Testis (tissue), 3 donors: ENCODE data around the gene FCHSD2. TPM values are rescaled to one million over a fixed set of nuclear protein-coding genes. Genes with fewer than 3 reads are reported as not detected.

Source experiments
- DNase-seq: peaks from one replicate; pipeline ENCODE4 v3.0.0-alpha.2; 2019
- H3K27ac ChIP-seq, 2 donors: fragments of 200-600 bp; sonication (generic); one replicate each; pipeline ENCODE4 v1.5.1; 2019
- H3K27me3 ChIP-seq: fragments of 200-600 bp; sonication (generic); one replicate; pipeline ENCODE4 v1.5.1; 2019
- H3K36me3 ChIP-seq: fragments of 200-600 bp; sonication (generic); one replicate; pipeline ENCODE4 v1.5.1; 2017; ENCODE audit warnings: low read depth; ENCODE audit errors: missing control alignments
- H3K4me1 ChIP-seq: fragments of 200-600 bp; sonication (generic); one replicate; pipeline ENCODE4 v1.5.1; 2019
- H3K4me3 ChIP-seq, 2 donors: fragments of 200-600 bp; sonication (generic); one replicate each; pipeline ENCODE4 v1.5.1; 2017 to 2019
- H3K9me3 ChIP-seq: fragments of 200-600 bp; sonication (generic); one replicate; pipeline ENCODE4 v1.5.1; 2017
- CTCF ChIP-seq, 3 experiments: fragments of 450-650 bp in 2 of 3; fragments of 200-600 bp in 1 of 3; sonication (generic) in 1 of 3; IDR thresholded peaks; one replicate each; pipeline ENCODE4 v1.5.1; 2016 to 2019; ENCODE audit warnings: antibody characterized with exemption in 3 of 3, mild to moderate bottlenecking in 2 of 3, moderate library complexity in 1 of 3
- POLR2A ChIP-seq: fragments of 450-650 bp; IDR thresholded peaks from one replicate; pipeline ENCODE4 v1.6.1; 2017; ENCODE audit warnings: antibody characterized with exemption, mild to moderate bottlenecking, moderate library complexity
- WGBS, 2 donors: methylation state at CpG; one replicate each; pipeline ENCODE4 v1.1.5; 2018; 5-methylcytosine and 5-hydroxymethylcytosine counted together
- intact Hi-C: fragments of 100-400 bp; cut with DNase I; formaldehyde crosslinking; loops from one replicate; pipeline ENCODE4 v1.15.1; 2023; ENCODE audit warnings: low total_unique reads
- polyA plus RNA-seq: library from polyadenylated mRNA; stranded (reverse); fragments of 350-450 nt; fragmentation: Illumina TruSeq; extraction: RNeasy Lipid Tissue Mini Kit (QIAGEN cat#74804); gene quantifications from one replicate; pipeline ENCODE4 v1.2.3, GENCODE V29; 2014; ENCODE audit warnings: low read depth, low replicate concordance; ENCODE audit not compliant: insufficient read depth
- total RNA-seq, 2 donors: library from RNA; depleted of rRNA; stranded (reverse); fragments of >200 nt; gene quantifications; one replicate each; pipeline ENCODE4 v1.2.3, GENCODE V29; 2016

Gene FCHSD2
- total and polyA plus RNA-seq, 3 donors from 2014 or later, result 44.0 to 69.6 (median 65.9) TPM

DNA sequence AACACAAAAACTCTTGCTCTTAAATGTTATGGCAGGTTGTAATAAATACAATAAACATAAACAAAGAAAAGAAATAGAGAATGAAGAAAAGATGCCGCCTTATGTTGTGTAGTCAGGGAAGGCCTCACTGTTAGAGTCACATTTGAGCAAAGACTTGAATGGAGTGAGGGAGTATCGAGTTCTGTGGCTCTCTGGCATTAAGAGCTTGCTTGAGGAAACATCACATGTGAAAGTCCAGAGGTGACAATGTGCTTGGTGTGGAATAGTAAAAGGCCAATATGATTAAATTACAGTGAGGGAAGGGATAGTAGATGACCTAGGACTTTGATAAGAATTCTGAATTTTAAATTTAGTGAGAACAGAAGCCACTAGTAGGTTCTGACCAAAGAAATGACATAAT lies 188.5 kb downstream of the FCHSD2 start:
- H3K9me3 ChIP-seq, result no peaks in the 10 kb centered on the region
- DNase-seq, result no peak
- intact Hi-C loops, result no loop called here
- no peak overlapping the region for H3K27ac ChIP-seq
- no peaks in the 10 kb centered on the region for H3K4me1 ChIP-seq
- no peaks in the 10 kb centered on the region for H3K27me3 ChIP-seq
- 95 to 100% methylated on average over 2 of the region's 2 CpGs for WGBS, 2 donors
- no peak overlapping the region for H3K4me3 ChIP-seq
- TF ChIP-seq POLR2A (no peak), CTCF (IDR thresholded peaks at IDR 0.05) (no peak)
- no peaks in the 10 kb centered on the region for H3K36me3 ChIP-seq

- no peaks in the 10 kb centered on the region for H3K27me3 ChIP-seq
- H3K4me3 ChIP-seq, result no peak overlapping the region
- no peak for TF ChIP-seq POLR2A
- no peak for TF ChIP-seq CTCF (IDR thresholded peaks at IDR 0.05)
- H3K4me1 ChIP-seq, result no peaks in the 10 kb centered on the region
- intact Hi-C loops, result no loop called here
- no peak overlapping the region for H3K27ac ChIP-seq
- H3K36me3 ChIP-seq, result no peaks in the 10 kb centered on the region
- H3K9me3 ChIP-seq, result no peaks in the 10 kb centered on the region
- DNase-seq, result no peak
These were observed 190.2 kb downstream of the FCHSD2 start for GRCh38 chr11:72951888-72952287.

- Histone ChIP-seq H3K4me1 (no peaks in the 10 kb centered on the region), H3K27me3 (no peaks in the 10 kb centered on the region), H3K9me3 (no peaks in the 10 kb centered on the region), H3K36me3 (no peaks in the 10 kb centered on the region), H3K4me3 (no peak overlapping the region), H3K27ac (no peak overlapping the region)
- intact Hi-C loops, result no loop called here
- TF ChIP-seq POLR2A (no peak), CTCF (IDR thresholded peaks at IDR 0.05) (no peak)
- DNase-seq, result no peak
- WGBS, 2 donors, result 87 to 96% methylated on average over 4 of the region's 4 CpGs
These were observed 190.9 kb downstream of the FCHSD2 start for GRCh38 chr11:72951193-72951592.

DNA sequence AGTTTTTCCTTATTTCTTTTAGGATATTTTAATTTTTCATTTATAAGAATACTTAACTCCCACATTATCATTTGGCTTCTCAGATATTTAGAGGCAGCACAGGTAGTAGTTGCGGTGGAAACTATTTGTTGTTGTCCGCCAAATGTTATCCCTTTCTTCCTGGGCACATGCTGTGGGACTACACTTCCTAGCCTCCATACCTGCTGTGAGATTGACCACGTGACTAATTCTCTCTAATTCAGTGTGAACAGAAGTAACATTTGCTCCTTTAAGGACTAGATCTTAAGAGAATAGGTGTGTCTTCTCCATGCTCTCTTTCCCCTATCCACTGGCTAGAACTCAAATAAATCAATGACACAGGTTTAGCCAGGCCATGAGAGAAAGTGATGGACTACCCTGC lies 191.4 kb downstream of the FCHSD2 start:
- H3K4me1 ChIP-seq, result no peaks in the 10 kb centered on the region
- TF ChIP-seq POLR2A (no peak), CTCF (IDR thresholded peaks at IDR 0.05) (no peak)
- DNase-seq, result no peak
- no peak overlapping the region for H3K27ac ChIP-seq
- H3K36me3 ChIP-seq, result no peaks in the 10 kb centered on the region
- no peaks in the 10 kb centered on the region for H3K9me3 ChIP-seq
- whole genome bisulfite sequencing, 2 donors, result 94 to 96% methylated on average over 3 of the region's 3 CpGs
- no peak overlapping the region for H3K4me3 ChIP-seq
- H3K27me3 ChIP-seq, result no peaks in the 10 kb centered on the region
- intact Hi-C loops, result no loop called here

DNA sequence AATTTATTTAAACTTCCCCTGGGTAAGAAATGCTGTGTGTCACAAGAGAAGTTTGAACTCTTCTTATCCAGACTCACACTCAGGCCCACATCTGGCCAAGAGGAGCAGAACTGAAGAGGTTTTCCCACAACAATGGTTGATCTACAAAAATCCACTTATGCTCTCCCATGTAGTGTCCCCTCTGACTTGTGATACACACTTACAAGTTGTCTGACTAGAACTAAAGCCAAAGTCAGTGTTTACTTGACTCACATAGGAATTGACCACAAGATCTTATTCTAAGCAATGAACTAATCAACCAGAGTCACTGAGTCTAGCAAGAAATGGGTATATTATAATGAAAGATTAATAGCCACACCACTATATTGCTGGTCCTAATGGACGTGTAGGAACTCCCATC lies 194.9 kb downstream of the FCHSD2 start:
- Histone ChIP-seq H3K9me3 (no peaks in the 10 kb centered on the region), H3K27me3 (no peaks in the 10 kb centered on the region), H3K27ac (no peak overlapping the region), H3K36me3 (no peaks in the 10 kb centered on the region), H3K4me3 (no peak overlapping the region), H3K4me1 (no peaks in the 10 kb centered on the region)
- TF ChIP-seq CTCF (IDR thresholded peaks at IDR 0.05) (no peak), POLR2A (no peak)
- intact Hi-C loops, result no loop called here
- DNase-seq, result no peak
- WGBS, 2 donors, result 71 to 91% methylated on average over 1 of the region's 1 CpG
